Measurements from ENCODE around the gene FOXL2. TPM values are rescaled to one million over a fixed set of nuclear protein-coding genes. Genes with fewer than 3 reads are reported as not detected.
A peak's percentile ranks its signal among the peaks of the same experiment; 100 is the strongest.

FOXL2 gene
- total RNA-seq, 4 donors from 2014 or later: 0.26 to 23.6 (median 9.8) TPM; not detected in 1

GRCh38 chr3:138940446-138940845 lies 6.5 kb downstream of the FOXL2 start:
- intact Hi-C loops (cut with DNase I; ENCODE audit: low total_unique reads): loop anchor here (10.0 kb wide), 1 partner anchor 384 kb away; no protein-coding TSS in a partner anchor
- DNase-seq: no peak
- Histone ChIP-seq H3K27me3 (peaks cover 0 to 22% of the 10 kb centered on the region in 2 donors), H3K4me3 (no peak overlapping the region), H3K36me3 (no peaks in the 10 kb centered on the region), H3K27ac (no peak overlapping the region), H3K9me3 (no peaks in the 10 kb centered on the region), H3K4me1 (peaks cover 0 to 9% of the 10 kb centered on the region in 2 donors)
- TF ChIP-seq POLR2A (IDR thresholded peaks at IDR 0.05) (no peak), CTCF (IDR thresholded peaks at IDR 0.05) (no peak)

GRCh38 chr3:138939561-138940241 lies 7.2 kb downstream of the FOXL2 start:
- peaks cover 0 to 22% of the 10 kb centered on the region in 2 donors for H3K27me3 ChIP-seq
- DNase-seq: no peak
- no peak overlapping the region for H3K27ac ChIP-seq
- intact Hi-C loops (cut with DNase I; ENCODE audit: low total_unique reads): loop anchor here (10.0 kb wide), 1 partner anchor 385 kb away; no protein-coding TSS in a partner anchor
- H3K9me3 ChIP-seq: no peaks in the 10 kb centered on the region
- no peaks in the 10 kb centered on the region for H3K36me3 ChIP-seq
- peak overlapping the region in 1 of 2 donors; percentile 4 for H3K4me3 ChIP-seq
- peaks cover 0 to 2% of the 10 kb centered on the region in 2 donors for H3K4me1 ChIP-seq
- TF ChIP-seq POLR2A (IDR thresholded peaks at IDR 0.05): no peak
- no peak for TF ChIP-seq CTCF (IDR thresholded peaks at IDR 0.05)

DNA sequence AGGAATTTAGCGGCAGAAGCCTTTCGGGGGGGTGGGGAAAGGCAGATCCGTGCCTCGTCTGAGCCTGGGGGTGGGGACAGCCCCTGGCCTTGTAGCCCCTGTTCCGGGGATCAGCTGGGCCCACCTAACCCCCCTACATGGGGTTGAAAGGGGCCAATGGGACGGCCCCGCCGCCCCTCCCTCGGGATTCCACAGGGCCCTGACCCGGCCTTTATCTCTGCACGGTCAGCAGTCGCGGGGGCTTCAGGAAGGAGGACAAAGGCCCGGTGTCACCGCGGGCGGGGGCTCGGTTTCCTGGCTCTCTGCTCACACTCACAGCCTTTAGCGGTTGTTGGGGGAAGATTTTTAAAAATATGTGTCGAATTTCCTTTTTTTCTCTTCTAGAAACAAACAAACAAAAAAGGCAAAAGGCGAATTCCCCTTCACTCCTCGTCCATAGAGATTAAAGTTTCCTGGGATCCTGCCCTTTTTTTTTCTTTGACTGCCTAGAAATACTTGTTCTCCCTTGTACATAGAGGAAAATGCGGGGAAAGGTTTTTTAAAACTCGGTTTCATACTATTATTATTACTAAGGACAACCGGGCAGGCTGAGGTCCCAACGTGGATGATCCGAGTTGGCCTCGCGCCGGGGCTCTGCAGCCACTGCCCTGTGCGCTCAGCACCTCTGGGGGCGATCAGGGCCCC lies 7.9 kb downstream of the FOXL2 start:
- Histone ChIP-seq H3K27me3 (peaks cover 0 to 22% of the 10 kb centered on the region in 2 donors), H3K4me1 (no peaks in the 10 kb centered on the region), H3K27ac (no peak overlapping the region), H3K9me3 (no peaks in the 10 kb centered on the region), H3K4me3 (peak overlapping the region in 1 of 2 donors; percentile 4), H3K36me3 (no peaks in the 10 kb centered on the region)
- no peak for DNase-seq
- intact Hi-C loops (cut with DNase I; ENCODE audit: low total_unique reads): no loop called here
- TF ChIP-seq POLR2A (IDR thresholded peaks at IDR 0.05): no peak

GRCh38 chr3:138938056-138938876 lies 8.7 kb downstream of the FOXL2 start:
- no peak for DNase-seq
- Histone ChIP-seq H3K4me3 (peak overlapping the region in 1 of 2 donors; percentile 16), H3K36me3 (no peaks in the 10 kb centered on the region), H3K27ac (no peak overlapping the region), H3K4me1 (no peaks in the 10 kb centered on the region), H3K27me3 (peaks cover 0 to 18% of the 10 kb centered on the region in 2 donors), H3K9me3 (no peaks in the 10 kb centered on the region)
- TF ChIP-seq CTCF (IDR thresholded peaks at IDR 0.05) (no peak), POLR2A (IDR thresholded peaks at IDR 0.05) (no peak)
- intact Hi-C loops (cut with DNase I; ENCODE audit: low total_unique reads): no loop called here

- no peaks in the 10 kb centered on the region for H3K36me3 ChIP-seq
- no peak for DNase-seq
- TF ChIP-seq POLR2A (IDR thresholded peaks at IDR 0.05) (no peak), CTCF (IDR thresholded peaks at IDR 0.05) (no peak)
- no peak overlapping the region for H3K27ac ChIP-seq
- no peaks in the 10 kb centered on the region for H3K4me1 ChIP-seq
- H3K4me3 ChIP-seq: peak overlapping the region in 1 of 2 donors; percentile 16
- peaks cover 0 to 16% of the 10 kb centered on the region in 2 donors for H3K27me3 ChIP-seq
- H3K9me3 ChIP-seq: no peaks in the 10 kb centered on the region
- intact Hi-C loops (cut with DNase I; ENCODE audit: low total_unique reads): no loop called here
Measured at GRCh38 chr3:138937690-138938055, 9.3 kb downstream of the FOXL2 start.
